GM18867 (cell line): Measurements from ENCODE around the gene GRIN2C.

Experiments
- ATAC-seq: cut with Tn5 transposase; IDR thresholded peaks from one replicate; pipeline ENCODE4 v1.9.1; 2021; ENCODE audit warnings: mild to moderate bottlenecking, moderate library complexity; ENCODE audit not compliant: unreplicated experiment

The GRIN2C gene

GRCh38 chr17:74864866-74865395, 5.2 kb upstream of the GRIN2C start:
- peak; percentile 36 for ATAC-seq

- no peak for ATAC-seq
Measured at GRCh38 chr17:74864297-74864865, 4.7 kb upstream of the GRIN2C start.

- no peak for ATAC-seq
Measured at GRCh38 chr17:74863420-74864296, 4.0 kb upstream of the GRIN2C start.

GRCh38 chr17:74862919-74863318, 3.2 kb upstream of the GRIN2C start:
- no peak for ATAC-seq

- no peak for ATAC-seq
Measured at GRCh38 chr17:74862108-74862901, 2.6 kb upstream of the GRIN2C start.

GRCh38 chr17:74861662-74862107, 2.0 kb upstream of the GRIN2C start:
- ATAC-seq: no peak

GRCh38 chr17:74860872-74861661, 1.4 kb upstream of the GRIN2C start:
- ATAC-seq: no peak

GRCh38 chr17:74860229-74860871, 665 bp upstream of the GRIN2C start:
- ATAC-seq: no peak

- no peak for ATAC-seq
Measured at GRCh38 chr17:74858672-74859458, 820 bp downstream of the GRIN2C start.

GRCh38 chr17:74857191-74857590, 2.5 kb downstream of the GRIN2C start:
- no peak for ATAC-seq

- no peak for ATAC-seq
Measured at GRCh38 chr17:74856112-74856511, 3.6 kb downstream of the GRIN2C start.

- no peak for ATAC-seq
Measured at GRCh38 chr17:74855323-74855722, 4.4 kb downstream of the GRIN2C start.

GRCh38 chr17:74854792-74855191, 4.9 kb downstream of the GRIN2C start:
- no peak for ATAC-seq

- no peak for ATAC-seq
Measured at GRCh38 chr17:74853669-74854068, 6.0 kb downstream of the GRIN2C start.

- ATAC-seq: no peak
Measured at GRCh38 chr17:74853048-74853397, 6.7 kb downstream of the GRIN2C start.

- no peak for ATAC-seq
Measured at GRCh38 chr17:74852237-74853047, 7.2 kb downstream of the GRIN2C start.

GRCh38 chr17:74851612-74852236, 8.0 kb downstream of the GRIN2C start:
- no peak for ATAC-seq

GRCh38 chr17:74850914-74851313, 8.8 kb downstream of the GRIN2C start:
- ATAC-seq: no peak
